GM19397 (cell line): Measurements from ENCODE around the gene MTUS2.
"Not testable (repeated sequence)": the region's sequence is repeated elsewhere in the genome, so short reads cannot be mapped to it uniquely, and the experiment has no call there.

ENCODE experiments used
- ATAC-seq: cut with Tn5 transposase; IDR thresholded peaks from one replicate; pipeline ENCODE4 v1.9.1; 2021; ENCODE audit warnings: mild to moderate bottlenecking, moderate library complexity; ENCODE audit not compliant: unreplicated experiment

The MTUS2 gene

DNA sequence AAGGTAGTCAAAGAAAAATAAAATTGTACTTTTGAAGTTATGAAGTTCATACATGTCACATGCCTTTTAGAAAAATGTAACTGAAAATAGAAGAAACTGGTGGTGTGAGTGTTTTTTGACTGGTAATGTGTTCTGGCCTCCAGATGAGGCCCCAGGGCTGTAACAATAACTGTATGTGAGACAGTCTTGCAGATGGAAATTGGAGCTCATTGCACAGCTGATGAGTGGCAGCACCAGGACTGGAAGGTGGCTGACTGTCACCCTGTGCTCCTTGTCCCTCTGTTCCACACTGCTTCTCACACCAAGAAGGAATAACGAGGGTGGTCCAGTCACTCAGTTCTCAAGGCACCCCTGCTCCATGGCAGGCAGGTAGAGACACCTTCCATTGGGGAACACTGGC, 559.7 kb downstream of the MTUS2 start:
- no peak for ATAC-seq

DNA sequence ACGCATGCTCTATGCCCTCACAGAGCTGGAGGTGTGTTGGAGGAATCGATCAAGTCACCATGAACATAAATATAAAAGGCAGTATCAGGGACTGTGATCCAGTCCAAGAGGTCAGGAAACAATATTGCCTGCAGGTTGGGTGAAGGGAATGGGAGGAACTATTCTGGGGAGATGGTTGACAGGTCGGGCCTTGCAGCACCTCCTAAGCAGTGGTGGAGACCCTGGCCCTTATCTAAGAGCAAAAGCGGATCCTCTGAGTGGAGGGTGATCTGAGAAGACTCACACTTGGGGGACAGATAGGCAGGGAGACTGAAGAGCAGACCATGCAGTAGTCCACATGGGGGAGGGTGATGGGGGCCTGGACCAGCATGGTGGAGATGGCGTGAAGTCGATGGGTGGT, 561.9 kb downstream of the MTUS2 start:
- no peak for ATAC-seq

DNA sequence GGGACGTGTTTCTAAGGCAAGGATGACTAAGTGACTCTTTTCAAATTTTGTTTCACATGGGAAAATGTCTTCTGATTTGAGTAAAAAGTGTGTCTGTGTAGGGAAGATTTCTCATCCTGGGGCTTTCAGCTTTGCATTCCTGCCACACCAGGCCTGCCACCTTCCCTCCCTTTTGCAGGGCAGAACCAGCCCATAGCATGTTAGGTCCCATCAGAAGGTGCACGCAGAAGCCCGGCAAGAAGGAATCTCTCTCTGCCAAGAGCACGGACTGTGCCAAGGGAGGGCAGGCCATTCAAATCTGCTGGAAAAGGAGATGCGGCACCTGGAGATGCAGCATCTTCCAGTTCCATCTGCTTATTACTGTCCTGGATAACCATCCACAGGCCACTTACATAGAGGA, 563.3 kb downstream of the MTUS2 start:
- no peak for ATAC-seq

DNA sequence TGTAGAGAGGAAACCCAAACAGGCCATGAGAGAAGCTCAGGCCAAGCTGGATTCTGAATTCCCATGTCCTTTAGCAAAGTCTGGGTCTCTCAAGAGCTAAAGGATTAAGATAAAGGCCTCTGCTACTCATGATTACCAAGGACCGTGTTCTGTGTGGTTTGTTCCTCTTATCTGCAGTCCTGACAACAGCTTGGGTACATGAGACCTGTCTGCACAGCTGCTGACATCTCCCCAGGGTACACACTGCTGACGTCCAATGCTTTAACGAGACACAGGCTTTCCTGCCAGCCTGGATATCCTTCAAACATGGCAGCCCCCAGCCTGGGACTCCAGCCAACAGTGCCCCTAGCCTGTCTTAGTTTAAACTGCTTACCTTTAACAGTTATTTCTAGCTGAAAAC, 564.3 kb downstream of the MTUS2 start:
- ATAC-seq: no peak

DNA sequence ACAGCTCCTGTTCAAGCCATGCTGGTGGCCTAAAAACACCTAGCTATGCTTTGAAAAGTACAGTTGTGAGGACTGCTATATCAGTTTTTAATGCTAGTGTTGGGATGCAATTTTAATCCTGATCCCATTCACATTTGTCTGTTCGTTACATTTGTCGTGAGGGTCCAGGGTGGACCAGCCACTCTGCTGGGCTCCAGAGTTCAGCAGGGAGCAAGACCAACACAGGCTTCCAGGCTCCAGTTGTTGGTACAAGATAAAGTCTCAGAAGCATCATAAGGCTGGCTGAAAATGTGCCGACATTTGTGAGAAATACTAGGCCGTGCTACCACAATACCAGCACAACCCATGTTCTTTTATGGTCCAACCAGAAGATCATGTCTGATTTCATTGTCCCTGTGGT, 564.7 kb downstream of the MTUS2 start:
- ATAC-seq: no peak

- ATAC-seq: no peak
These were observed 566.1 kb downstream of the MTUS2 start for GRCh38 chr13:29386246-29386645.

DNA sequence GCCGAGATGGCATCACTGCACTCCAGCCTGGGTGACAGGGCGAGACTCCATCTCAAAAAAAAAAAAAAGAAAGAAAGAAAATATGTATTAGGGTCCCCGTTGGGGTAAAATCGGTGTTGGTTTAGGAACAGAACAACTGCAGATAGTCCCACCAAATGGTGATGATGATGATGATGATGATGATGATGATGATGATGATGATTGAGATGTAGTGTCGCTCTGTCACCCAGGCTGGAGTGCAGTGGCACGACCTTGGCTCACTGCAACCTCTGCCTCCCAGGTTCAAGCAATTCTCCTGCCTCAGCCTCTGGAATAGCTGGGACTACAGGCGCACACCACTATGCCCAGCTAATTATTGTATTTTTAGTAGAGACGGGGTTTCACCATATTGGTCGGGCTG, 570.5 kb downstream of the MTUS2 start:
- not testable (repeated sequence) for ATAC-seq

DNA sequence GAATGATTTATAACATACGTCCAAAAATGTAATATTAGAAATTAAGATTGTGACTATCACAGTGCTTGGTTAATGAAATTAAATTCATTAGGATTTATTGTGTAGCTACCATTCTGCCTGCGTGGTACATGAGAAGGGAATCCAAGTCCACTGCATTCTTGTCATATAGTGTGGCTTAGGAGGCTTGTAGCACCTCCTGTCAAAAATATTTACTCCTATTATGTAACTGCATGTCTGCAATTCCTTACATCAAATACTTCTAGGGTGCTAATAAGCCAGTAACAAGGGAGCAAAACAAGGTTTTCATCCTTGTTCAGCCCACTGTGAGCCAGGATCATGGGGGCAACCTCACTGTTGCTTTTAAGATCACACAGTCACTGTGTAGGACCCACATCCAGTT, 576.3 kb downstream of the MTUS2 start:
- ATAC-seq: no peak

DNA sequence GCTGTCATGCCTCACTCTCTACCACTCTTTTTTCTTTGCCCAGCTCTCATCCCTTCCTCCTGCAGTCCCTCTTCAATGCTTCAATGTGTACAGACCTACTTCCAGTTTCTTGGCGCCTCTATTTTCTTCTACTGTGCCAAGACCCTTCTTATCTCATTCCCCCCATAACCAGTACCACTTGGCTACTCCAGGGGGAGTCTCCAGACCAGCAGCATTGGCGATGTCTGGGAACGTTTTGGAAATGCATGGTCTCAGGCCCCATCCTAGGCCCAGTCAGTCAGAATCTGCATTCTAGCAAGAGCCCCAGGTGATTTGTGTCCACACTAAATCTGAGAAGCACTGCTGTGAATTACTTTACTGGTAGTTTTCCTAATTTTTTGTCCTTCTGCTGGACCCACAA, 577.1 kb downstream of the MTUS2 start:
- no peak for ATAC-seq

DNA sequence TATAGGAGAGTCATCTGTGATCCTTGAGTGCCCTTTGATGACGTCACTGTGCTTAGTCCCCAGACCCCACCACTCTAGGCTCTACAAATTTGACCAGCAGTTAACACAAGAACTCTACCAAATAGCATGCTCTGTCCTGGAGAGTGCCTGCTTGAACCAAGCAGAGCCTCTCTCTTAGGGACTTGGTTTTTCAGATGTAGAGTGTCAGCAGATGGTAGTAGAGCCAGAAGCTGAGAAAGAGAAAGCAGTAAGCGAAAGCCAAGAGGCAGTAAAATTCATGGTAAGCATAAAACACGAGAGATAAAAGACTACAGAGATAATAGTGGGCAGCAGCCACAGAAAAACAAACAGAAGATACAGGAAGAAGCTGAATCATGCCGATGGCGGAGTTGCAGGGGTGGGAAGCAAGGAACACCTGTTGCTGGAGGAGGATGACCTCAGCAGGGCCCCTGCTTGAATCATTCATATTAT, 582.1 kb downstream of the MTUS2 start:
- ATAC-seq: no peak

- ATAC-seq: no peak
These were observed 585.3 kb downstream of the MTUS2 start for GRCh38 chr13:29405401-29405800.

DNA sequence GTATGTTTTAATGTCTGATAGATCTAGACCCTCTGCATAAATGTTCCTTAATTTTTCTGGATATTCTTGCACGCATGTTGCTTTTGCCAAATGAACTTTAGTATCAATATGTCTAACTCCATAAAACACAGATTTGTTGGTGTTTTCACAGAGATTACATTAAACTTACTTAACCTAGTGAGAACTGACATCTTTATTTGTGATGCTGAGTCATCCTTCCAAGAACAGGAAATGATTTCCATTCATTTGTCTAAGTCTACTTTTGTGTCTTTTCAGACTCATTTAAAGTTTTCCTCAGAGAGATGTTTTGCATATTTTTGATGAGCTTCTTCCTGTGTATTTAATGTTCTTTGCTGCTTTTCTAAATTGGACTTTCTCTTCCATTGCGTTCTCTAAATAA, 591.3 kb downstream of the MTUS2 start:
- no peak for ATAC-seq

DNA sequence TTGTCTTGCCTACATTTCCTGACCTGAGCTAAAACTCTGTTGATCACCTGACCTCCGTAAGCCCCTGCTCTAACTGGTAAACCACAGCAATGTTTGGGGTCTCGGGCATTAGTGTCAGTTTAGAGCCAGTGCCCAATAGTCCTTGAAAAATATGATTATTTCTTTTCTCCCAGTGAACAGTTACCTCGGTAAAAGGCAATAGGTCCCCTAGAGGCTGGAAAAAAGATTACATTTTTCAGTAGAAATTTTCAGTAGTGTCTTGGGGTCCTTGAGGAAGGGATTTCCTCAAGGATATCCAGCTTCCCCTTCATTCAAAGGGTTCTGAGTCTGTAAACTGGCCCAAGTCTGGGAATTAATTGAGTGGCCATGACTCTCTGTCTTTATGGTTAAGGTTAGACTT, 597.9 kb downstream of the MTUS2 start:
- no peak for ATAC-seq

- no peak for ATAC-seq
These were observed 601.0 kb downstream of the MTUS2 start for GRCh38 chr13:29421118-29421517.

- ATAC-seq: no peak
These were observed 601.9 kb downstream of the MTUS2 start for GRCh38 chr13:29422015-29422414.

GRCh38 chr13:29423050-29423449, 602.9 kb downstream of the MTUS2 start:
- no peak for ATAC-seq

DNA sequence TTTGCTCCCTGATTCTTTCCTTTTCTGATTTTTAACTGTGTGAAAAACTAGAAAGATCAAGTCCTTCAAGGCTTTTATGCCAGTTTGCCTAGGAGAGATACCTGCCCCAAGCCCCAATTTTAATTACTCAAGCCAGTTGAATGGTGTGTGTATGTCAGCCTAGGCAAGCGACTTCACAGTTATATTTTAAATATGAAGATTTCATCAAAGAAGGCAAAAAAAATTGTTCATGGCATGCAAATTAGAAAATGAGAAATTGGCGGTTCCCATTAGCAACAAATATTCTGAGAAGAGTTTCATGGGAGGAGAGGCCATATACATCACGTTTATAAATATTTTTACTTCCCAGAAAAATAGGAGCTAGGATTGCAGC, 607.8 kb downstream of the MTUS2 start:
- ATAC-seq: no peak

- no peak for ATAC-seq
These were observed 608.4 kb downstream of the MTUS2 start for GRCh38 chr13:29428310-29429181.

DNA sequence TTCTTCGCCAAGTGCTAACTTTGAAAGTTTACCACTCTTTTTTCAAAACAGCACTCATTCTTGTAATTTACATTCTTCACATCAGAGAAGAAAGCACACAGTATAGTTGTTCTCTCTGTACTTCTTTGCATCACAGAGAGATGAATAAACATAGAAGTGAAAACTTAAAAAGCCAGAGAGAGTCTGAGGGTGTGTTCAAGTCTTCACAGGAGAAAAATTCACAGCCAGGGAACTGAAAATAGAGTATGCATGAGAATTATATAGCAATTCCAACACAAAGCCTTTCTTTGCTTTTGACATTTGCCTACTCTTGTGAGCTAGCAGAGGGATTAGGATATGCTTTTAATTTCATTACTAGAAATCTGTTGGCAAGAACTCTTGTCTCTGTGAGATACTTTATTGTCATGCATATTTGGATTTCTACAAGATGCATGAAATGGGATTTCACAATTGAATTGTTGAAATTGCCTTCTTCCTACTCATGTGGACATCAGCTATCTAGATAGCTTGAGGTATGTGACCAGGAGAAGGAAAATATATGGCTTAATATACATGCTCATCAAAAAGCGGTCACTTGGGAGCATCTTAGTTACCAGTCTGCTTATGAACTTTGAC, 609.3 kb downstream of the MTUS2 start:
- no peak for ATAC-seq

- ATAC-seq: no peak
These were observed 614.2 kb downstream of the MTUS2 start for GRCh38 chr13:29434217-29434945.

DNA sequence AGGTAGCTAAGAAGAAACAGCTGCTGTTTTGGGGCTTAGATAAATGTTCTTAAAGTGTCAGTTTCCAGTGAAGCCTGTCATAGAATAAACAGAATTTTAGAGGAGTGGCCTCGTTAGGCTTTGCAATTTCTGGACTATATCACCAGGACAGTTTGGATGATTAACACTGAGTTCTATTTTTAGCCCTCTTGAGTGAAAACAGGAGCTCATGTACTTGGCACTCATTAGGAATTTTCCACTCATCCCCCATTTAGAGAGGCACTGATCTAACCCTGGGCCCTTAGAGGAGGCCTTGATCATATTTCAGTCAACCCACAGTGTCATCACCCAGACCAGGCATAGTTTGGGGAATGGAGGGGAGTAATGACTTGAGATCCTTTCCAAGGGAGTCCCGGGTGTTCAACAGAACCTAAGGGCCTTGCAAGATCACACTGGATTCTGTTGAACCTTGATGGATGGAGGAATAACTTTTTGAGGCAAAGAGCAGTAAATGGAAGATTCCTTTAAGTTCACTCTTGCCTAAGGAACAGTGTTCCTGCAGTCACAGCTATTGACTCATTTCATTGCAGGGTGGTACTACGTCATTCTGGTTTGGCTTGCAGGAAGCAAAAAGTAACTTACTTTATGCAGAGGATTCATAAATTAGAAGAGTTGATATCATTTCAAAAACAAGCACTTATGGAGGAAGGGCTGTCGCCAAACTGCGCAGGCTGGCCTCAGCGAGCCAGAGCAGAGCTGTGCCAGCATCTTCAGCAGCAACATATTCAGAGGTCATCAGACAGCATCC, 615.2 kb downstream of the MTUS2 start:
- no peak for ATAC-seq
